Tibial artery (tissue), 4 donors: ENCODE data around the gene STARD5.

Experiments
- DNase-seq, 2 donors: peaks; one replicate each; pipeline ENCODE4 v3.0.0-alpha.2; 2019
- H3K27ac ChIP-seq, 2 donors: fragments of 200-600 bp; sonication (generic) in 1 of 2; 1 replicate in 1 of 2; 2 replicates in 1 of 2; pipeline ENCODE4 v1.5.1; 2018 to 2019; ENCODE audit warnings: mild to moderate bottlenecking in 1 of 2
- H3K27me3 ChIP-seq, 2 donors: fragments of 200-600 bp; sonication (generic) in 1 of 2; one replicate each; pipeline versions ENCODE4 v1.5.1 to v1.6.0; 2016 to 2019
- H3K36me3 ChIP-seq, 3 donors: fragments of 200-600 bp; sonication (generic) in 2 of 3; one replicate each; pipeline ENCODE4 v1.5.1; 2016 to 2019; ENCODE audit warnings: mild to moderate bottlenecking in 2 of 3
- H3K4me1 ChIP-seq, 4 donors: fragments of 200-600 bp; sonication (generic) in 2 of 4; 1 replicate in 3 of 4; 2 replicates in 1 of 4; pipeline ENCODE4 v1.5.1; 2016 to 2019
- H3K4me3 ChIP-seq, 2 donors: fragments of 200-600 bp; sonication (generic) in 1 of 2; 1 replicate in 1 of 2; 2 replicates in 1 of 2; pipeline ENCODE4 v1.5.1; 2018 to 2019; ENCODE audit warnings: mild to moderate bottlenecking in 2 of 2
- H3K9me3 ChIP-seq, 3 donors: fragments of 200-600 bp; sonication (generic) in 1 of 3; one replicate each; pipeline ENCODE4 v1.5.1; 2016 to 2019
- intact Hi-C: fragments of 100-400 bp; cut with DNase I; formaldehyde crosslinking; loops from one replicate; pipeline ENCODE4 v1.15.0; 2023; ENCODE audit warnings: low total_unique reads
- TF ChIP-seq, protein P1 (sequence below), 2 experiments: fragments of 200-600 bp in 1 of 2; fragments of 450-650 bp in 1 of 2; IDR thresholded peaks; one replicate each; pipeline ENCODE4 v1.5.1; 2017 to 2019; ENCODE audit warnings: antibody characterized with exemption in 2 of 2, mild to moderate bottlenecking in 1 of 2, moderate library complexity in 1 of 2

Gene STARD5

DNA sequence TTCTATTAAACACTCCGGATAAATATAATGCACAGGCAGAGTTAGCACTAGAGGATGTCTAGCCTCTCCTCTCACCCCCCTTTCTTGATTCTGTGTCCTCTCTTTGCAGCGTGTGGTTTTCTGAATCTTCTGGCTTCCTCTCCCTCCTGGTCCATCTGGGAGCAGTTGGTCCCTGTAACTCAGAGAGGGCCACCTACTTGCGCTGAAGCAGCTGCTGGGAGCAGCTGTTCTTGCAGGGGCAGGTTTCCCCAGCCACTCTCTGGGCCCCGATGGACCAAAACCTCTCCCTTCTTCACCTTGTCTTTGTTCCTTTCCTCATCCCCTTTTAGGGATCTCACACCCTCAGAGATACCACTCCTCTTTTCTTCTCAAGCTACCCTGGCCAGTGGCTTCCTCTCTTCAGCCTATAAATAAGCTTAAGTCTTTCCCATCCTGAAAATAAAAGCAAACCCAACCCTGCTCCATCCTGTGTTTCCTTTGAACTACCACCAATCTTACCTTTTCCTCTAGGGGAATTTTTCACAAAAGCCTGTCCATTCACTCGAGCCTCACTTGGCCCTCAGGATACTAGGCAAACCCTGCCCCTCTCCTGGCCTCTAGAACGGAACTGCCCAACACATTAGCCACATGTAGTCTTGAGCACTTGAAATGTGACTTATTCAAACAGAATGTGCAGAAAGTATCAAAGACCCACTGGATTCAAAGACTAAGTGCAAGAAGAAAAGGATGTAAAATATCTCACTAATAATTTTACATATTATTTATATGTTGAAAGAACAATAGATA lies 59.7 kb downstream of the STARD5 start:
- Histone ChIP-seq H3K4me3 (no peak overlapping the region), H3K27me3 (no peaks in the 10 kb centered on the region), H3K27ac (no peak overlapping the region), H3K4me1 (peaks cover 0 to 11% (median 9%) of the 10 kb centered on the region in 4 donors), H3K36me3 (peaks cover 0 to 6% (median 0%) of the 10 kb centered on the region in 3 donors), H3K9me3 (no peaks in the 10 kb centered on the region)
- intact Hi-C loops, result no loop called here
- no peak for DNase-seq
- TF ChIP-seq, protein P1, sequence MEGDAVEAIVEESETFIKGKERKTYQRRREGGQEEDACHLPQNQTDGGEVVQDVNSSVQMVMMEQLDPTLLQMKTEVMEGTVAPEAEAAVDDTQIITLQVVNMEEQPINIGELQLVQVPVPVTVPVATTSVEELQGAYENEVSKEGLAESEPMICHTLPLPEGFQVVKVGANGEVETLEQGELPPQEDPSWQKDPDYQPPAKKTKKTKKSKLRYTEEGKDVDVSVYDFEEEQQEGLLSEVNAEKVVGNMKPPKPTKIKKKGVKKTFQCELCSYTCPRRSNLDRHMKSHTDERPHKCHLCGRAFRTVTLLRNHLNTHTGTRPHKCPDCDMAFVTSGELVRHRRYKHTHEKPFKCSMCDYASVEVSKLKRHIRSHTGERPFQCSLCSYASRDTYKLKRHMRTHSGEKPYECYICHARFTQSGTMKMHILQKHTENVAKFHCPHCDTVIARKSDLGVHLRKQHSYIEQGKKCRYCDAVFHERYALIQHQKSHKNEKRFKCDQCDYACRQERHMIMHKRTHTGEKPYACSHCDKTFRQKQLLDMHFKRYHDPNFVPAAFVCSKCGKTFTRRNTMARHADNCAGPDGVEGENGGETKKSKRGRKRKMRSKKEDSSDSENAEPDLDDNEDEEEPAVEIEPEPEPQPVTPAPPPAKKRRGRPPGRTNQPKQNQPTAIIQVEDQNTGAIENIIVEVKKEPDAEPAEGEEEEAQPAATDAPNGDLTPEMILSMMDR (IDR thresholded peaks at IDR 0.05), result no peak

DNA sequence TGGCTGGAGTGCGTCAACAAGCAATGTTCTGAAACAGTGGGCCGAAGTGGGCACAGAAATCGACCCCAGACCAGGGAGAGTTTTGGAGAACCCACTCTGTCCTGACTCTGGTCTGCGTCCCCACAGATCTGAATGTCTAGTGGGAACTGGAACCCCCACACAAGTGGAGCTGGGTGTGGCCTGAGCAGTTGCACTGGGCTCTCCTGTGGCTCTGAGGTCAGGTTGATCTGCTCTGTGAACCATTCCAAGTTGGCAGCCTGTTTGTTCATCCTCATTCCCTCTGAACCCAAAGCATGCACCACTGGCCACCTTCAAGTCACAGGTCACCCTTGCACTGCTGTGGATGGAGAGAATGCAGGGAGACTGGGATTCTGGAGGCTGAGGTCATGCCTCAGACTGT lies 60.5 kb downstream of the STARD5 start:
- Histone ChIP-seq H3K36me3 (peaks cover 0 to 6% (median 0%) of the 10 kb centered on the region in 3 donors), H3K27ac (no peak overlapping the region), H3K4me3 (no peak overlapping the region), H3K27me3 (no peaks in the 10 kb centered on the region), H3K9me3 (no peaks in the 10 kb centered on the region), H3K4me1 (peaks cover 0 to 11% (median 9%) of the 10 kb centered on the region in 4 donors)
- intact Hi-C loops, result no loop called here
- TF ChIP-seq, protein P1 (IDR thresholded peaks at IDR 0.05), result no peak
- DNase-seq, result no peak

DNA sequence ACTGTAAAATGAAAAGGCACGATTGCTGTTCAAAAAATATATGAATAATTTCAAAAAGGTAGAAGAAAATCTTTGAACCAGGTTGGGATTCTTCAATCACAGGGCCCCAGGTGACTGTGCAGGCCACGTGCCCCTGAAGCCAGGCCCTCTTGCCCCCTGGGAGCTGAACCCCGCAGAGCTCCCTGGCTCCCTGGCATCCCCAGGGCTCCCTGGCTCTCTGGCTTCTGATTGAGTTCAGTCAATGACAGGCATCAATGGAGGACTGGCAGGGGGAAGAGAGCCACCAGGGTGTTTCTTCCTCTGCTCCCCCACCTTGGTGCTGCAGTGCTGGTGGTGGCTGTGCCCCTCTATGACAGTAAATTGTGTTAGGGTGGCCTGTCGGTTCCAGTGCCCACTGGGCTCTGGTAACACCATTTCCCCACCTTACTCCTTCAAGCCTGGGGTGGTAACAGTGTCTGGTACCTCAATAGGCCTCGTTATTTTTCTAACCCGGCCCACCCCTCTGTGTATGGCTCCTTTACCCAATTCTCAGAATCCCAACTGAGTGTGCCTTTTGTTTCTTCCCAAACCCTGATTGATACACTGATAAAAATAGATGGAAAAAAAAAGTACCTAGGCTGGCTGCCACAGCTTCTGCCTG lies 62.6 kb downstream of the STARD5 start:
- no peak for DNase-seq
- TF ChIP-seq, protein P1 (IDR thresholded peaks at IDR 0.05), result no peak
- intact Hi-C loops, result no loop called here
- H3K4me3 ChIP-seq, result no peak overlapping the region
- H3K27me3 ChIP-seq, result no peaks in the 10 kb centered on the region
- H3K4me1 ChIP-seq, result peaks cover 0 to 11% (median 8%) of the 10 kb centered on the region in 4 donors
- no peaks in the 10 kb centered on the region for H3K36me3 ChIP-seq
- no peak overlapping the region for H3K27ac ChIP-seq
- H3K9me3 ChIP-seq, result no peaks in the 10 kb centered on the region

- intact Hi-C loops, result no loop called here
- H3K27me3 ChIP-seq, result no peaks in the 10 kb centered on the region
- no peak overlapping the region for H3K27ac ChIP-seq
- no peaks in the 10 kb centered on the region for H3K4me1 ChIP-seq
- DNase-seq, result no peak
- no peak overlapping the region for H3K4me3 ChIP-seq
- H3K9me3 ChIP-seq, result no peaks in the 10 kb centered on the region
- no peaks in the 10 kb centered on the region for H3K36me3 ChIP-seq
- TF ChIP-seq, protein P1 (IDR thresholded peaks at IDR 0.05), result no peak
Measured at GRCh38 chr15:81259760-81260298, 64.1 kb downstream of the STARD5 start.
